ENCODE data around the gene PPARD. TPM values are rescaled to one million over a fixed set of nuclear protein-coding genes. Genes with fewer than 3 reads are reported as not detected.

Gene PPARD
- total RNA-seq, 2 donors from 2014 or later, result 15.8 to 38.4 TPM

GRCh38 chr6:35343092-35343834 is 905 bp downstream of the PPARD start:
- ATAC-seq (ENCODE audit: insufficient number of reproducible peaks, low FRiP score, low read depth), result peak; percentile 11
- H3K9me3 ChIP-seq, result no peaks in the 10 kb centered on the region
- no peak for TF ChIP-seq CTCF (IDR thresholded peaks at IDR 0.05)

DNA sequence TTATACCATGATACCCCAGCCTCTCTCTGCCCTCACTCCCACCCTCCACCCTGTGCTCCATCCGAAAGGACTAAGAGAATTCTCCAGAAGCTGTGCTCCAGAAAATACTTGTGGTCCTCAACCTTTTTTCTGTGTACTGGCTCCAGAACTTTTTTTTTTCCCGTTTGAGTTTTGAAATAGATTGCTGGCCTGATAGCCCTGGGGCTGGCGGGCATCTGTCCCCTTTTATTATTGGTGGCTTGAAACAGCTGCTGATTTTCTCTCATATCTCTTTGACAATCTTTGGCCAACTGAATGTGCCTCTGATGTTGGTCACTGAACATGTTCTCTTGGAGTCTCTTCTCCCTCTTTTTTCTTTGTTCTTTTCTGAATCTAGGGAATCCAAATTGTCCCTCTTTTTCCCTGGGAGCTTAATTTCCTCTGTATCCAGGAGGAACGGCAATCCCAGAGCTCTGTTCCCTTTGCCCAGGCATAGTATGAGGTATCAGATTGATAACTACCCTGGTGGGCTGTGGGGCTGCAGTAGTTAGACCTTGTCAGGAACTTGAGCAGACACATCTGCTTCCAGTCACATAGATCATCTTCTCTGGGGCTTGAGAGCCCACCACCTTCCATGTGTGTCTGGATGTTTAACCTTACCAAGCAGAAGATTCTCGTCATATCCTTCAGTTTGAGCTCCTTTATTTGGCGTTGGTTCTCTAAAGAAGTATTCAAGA is 1.6 kb downstream of the PPARD start:
- DNase-seq (ENCODE audit: low spot score), result no peak
- no peak for TF ChIP-seq CTCF (IDR thresholded peaks at IDR 0.05)
- Histone ChIP-seq H3K9me3 (no peaks in the 10 kb centered on the region), H3K27ac (peak overlapping the region; percentile 68 to 74), H3K4me3 (peak overlapping the region; percentile 94), H3K36me3 (peaks cover 16% of the 10 kb centered on the region), H3K27me3 (replicated peaks; ENCODE audit: insufficient read depth) (no peaks in the 10 kb centered on the region), H3K4me1 (ENCODE audit: control insufficient read depth in 1 of 2, low read depth in 2 of 2) (peaks cover 5 to 25% of the 10 kb centered on the region in 2 donors)
- ATAC-seq (ENCODE audit: insufficient number of reproducible peaks, low FRiP score, low read depth), result no peak

More at GRCh38 chr6:35343092-35343834, 905 bp downstream of the PPARD start:
- H3K4me3 ChIP-seq, result peak overlapping the region; percentile 94
- peaks cover 5 to 25% of the 10 kb centered on the region in 2 donors for H3K4me1 ChIP-seq (ENCODE audit: control insufficient read depth in 1 of 2, low read depth in 2 of 2)
- no peaks in the 10 kb centered on the region for H3K27me3 ChIP-seq (replicated peaks; ENCODE audit: insufficient read depth)
- DNase-seq (ENCODE audit: low spot score), result no peak
- H3K36me3 ChIP-seq, result peaks cover 12% of the 10 kb centered on the region
- peak overlapping the region; percentile 68 to 74 for H3K27ac ChIP-seq

- no peak overlapping the region for H3K27ac ChIP-seq
- no peak for DNase-seq (ENCODE audit: low spot score)
- no peak for ATAC-seq (ENCODE audit: insufficient number of reproducible peaks, low FRiP score, low read depth)
- no peaks in the 10 kb centered on the region for H3K9me3 ChIP-seq
- no peaks in the 10 kb centered on the region for H3K4me1 ChIP-seq (ENCODE audit: control insufficient read depth in 1 of 2, low read depth in 2 of 2)
- H3K4me3 ChIP-seq, result no peak overlapping the region
- H3K27me3 ChIP-seq (replicated peaks; ENCODE audit: insufficient read depth), result no peaks in the 10 kb centered on the region
- H3K36me3 ChIP-seq, result peaks cover 27% of the 10 kb centered on the region
- no peak for TF ChIP-seq CTCF (IDR thresholded peaks at IDR 0.05)
Observed at GRCh38 chr6:35351422-35351821, 9.1 kb downstream of the PPARD start.

- Histone ChIP-seq H3K27me3 (replicated peaks; ENCODE audit: insufficient read depth) (no peaks in the 10 kb centered on the region), H3K27ac (no peak overlapping the region), H3K36me3 (peaks cover 23% of the 10 kb centered on the region), H3K9me3 (no peaks in the 10 kb centered on the region), H3K4me3 (no peak overlapping the region), H3K4me1 (ENCODE audit: control insufficient read depth in 1 of 2, low read depth in 2 of 2) (peaks cover 0 to 4% of the 10 kb centered on the region in 2 donors)
- no peak for TF ChIP-seq CTCF (IDR thresholded peaks at IDR 0.05)
- DNase-seq (ENCODE audit: low spot score), result no peak
- ATAC-seq (ENCODE audit: insufficient number of reproducible peaks, low FRiP score, low read depth), result no peak
Observed at GRCh38 chr6:35352735-35353134, 10.4 kb downstream of the PPARD start.

DNA sequence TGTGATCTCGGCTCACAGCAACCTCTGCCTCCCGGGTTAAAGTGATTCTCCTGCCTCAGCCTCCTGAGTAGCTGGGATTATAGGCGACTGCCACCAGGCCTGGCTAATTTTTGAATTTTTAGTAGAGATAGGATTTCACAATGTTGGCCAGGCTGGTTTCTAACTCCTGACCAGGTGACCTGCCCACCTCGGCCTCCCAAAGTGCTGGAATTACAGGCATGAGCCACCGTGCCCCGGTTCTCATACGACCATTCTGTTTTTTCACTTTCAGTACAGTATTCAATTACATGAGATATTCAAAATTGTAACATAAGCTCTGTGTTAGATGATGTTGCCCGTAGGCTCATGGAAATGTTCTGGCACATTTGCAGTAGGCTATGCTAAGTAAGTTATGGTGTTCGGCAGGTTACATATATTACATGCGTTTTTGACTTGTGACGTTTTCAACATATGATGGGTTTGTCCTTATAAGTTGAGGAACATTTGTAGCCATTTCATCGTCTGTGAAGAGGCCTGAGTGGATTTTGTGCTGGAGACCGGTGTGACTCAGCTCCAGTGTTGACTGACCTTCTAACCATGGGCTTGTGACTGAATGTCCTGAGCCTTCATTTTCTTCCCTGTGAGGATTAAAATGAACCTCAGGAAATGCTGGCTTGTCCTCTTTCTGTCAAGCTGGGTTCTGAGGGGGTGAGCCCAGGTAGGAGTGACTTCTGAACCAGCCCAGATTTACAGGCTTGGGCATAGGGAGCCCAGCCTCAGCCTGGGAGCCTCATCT is 12.2 kb downstream of the PPARD start:
- H3K9me3 ChIP-seq, result no peaks in the 10 kb centered on the region
- no peak for ATAC-seq (ENCODE audit: insufficient number of reproducible peaks, low FRiP score, low read depth)
- H3K27ac ChIP-seq, result no peak overlapping the region
- H3K27me3 ChIP-seq (replicated peaks; ENCODE audit: insufficient read depth), result no peaks in the 10 kb centered on the region
- no peak for DNase-seq (ENCODE audit: low spot score)
- H3K4me1 ChIP-seq (ENCODE audit: control insufficient read depth in 1 of 2, low read depth in 2 of 2), result peaks cover 15 to 22% of the 10 kb centered on the region in 2 donors
- no peak overlapping the region for H3K4me3 ChIP-seq
- no peak for TF ChIP-seq CTCF (IDR thresholded peaks at IDR 0.05)
- H3K36me3 ChIP-seq, result peaks cover 11% of the 10 kb centered on the region

Measured in thoracic aorta (tissue), 2 donors.